Left lung (tissue), 10 donors: ENCODE data around the gene ZDHHC8. TPM values are rescaled to one million over a fixed set of nuclear protein-coding genes. Genes with fewer than 3 reads are reported as not detected.

Experiments used
- ATAC-seq: fragments of 200-7000 bp; cut with Tn5 transposase; one replicate; pipeline ENCODE4 v1.9.1; 2020; ENCODE audit warnings: moderate library complexity
- DNase-seq, 4 donors: peaks; one replicate each; pipeline ENCODE4 v3.0.0-alpha.2; 2013 to 2020
- H3K27ac ChIP-seq, 2 donors: fragments of 200-600 bp; sonication (generic) in 1 of 2; one replicate each; pipeline versions ENCODE4 v1.5.0 to v1.8.0; 2020 to 2021
- H3K27me3 ChIP-seq, 2 donors: fragments of 200-600 bp; sonication (generic) in 1 of 2; one replicate each; pipeline versions ENCODE4 v1.5.0 to v1.8.0; 2020 to 2021
- H3K36me3 ChIP-seq, 2 donors: fragments of 200-600 bp; sonication (generic) in 1 of 2; one replicate each; pipeline versions ENCODE4 v1.5.0 to v1.8.0; 2020 to 2021
- H3K4me1 ChIP-seq, 2 donors: fragments of 200-600 bp; one replicate each; pipeline ENCODE4 v1.8.0; 2021
- H3K4me3 ChIP-seq, 2 donors: fragments of 200-600 bp; sonication (generic) in 1 of 2; one replicate each; pipeline versions ENCODE4 v1.5.0 to v1.8.0; 2020 to 2021; ENCODE audit warnings: mild to moderate bottlenecking in 1 of 2
- H3K9me3 ChIP-seq, 2 donors: fragments of 200-600 bp; sonication (generic) in 1 of 2; one replicate each; pipeline versions ENCODE4 v1.5.0 to v1.8.0; 2020 to 2021
- intact Hi-C, 2 donors: fragments of 100-400 bp; cut with DNase I; formaldehyde crosslinking; loops; one replicate each; pipeline versions ENCODE4 v1.11.2 to v1.14.2; 2022
- polyA plus RNA-seq, 6 donors: library from polyadenylated mRNA; unstranded; fragments of 120-200 nt; gene quantifications; one replicate each; pipeline ENCODE4 v1.2.1, GENCODE V29; 2013; ENCODE audit not compliant: insufficient read length in 6 of 6
- total RNA-seq, 2 donors: library from RNA; stranded (reverse); fragmentation: NEBNext Ultra II Directional; extraction: Animal tissue kit (Norgen Biotek cat#: 25700); gene quantifications; one replicate each; pipeline ENCODE4 v1.2.1, GENCODE V29; 2021
- TF ChIP-seq, protein P1 (sequence below), 2 donors: fragments of 200-600 bp; sonication (generic) in 1 of 2; IDR thresholded peaks; one replicate each; pipeline versions ENCODE4 v1.5.0 to v1.8.0; 2021; ENCODE audit warnings: antibody characterized with exemption in 2 of 2
- donor health status: DM: no; HTN: yes; CAD: no.
- donor health status: DM: no; HTN: no; CAD: no.

The ZDHHC8 gene
- total and polyA plus RNA-seq, 8 donors, result 34.4 to 81.8 (median 46.1) TPM

DNA sequence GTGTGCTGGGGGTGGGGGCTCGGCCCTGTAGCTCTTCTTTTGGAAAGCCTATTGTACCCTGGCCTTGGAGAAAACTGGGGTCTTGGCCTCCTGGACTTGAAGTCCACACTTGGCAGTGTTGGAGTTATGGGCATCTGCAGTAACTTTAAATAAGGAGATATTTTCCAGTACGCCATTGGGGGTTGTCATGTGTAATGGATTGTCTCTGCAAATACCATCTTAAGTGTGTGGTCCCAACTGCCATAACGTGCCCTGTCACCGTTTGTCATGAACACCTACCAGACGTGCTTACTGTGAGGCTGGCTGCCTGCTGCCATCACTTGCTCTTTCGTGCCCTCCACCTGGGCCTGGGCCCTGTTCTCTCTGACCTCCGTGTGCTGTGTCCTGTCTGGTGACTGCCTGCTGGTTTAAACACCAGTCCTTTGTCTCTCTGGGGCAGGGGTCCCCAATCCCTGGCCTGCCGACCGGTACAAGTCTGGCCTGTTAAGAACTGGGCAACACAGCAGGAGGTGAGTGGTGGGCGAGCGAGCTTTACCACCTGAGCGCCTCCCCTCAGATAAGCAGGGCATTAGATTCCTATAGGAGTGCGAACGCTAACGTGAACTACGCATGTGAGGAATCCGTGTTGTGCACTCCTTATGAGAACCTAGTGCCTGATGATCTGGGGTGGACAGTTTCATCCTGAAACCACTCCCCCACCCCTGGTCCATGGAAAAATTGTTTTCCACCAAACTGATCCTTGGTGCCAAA, 3.6 kb upstream of the ZDHHC8 start:
- intact Hi-C loops, result no loop called here
- no peak for DNase-seq
- peaks cover 15 to 24% of the 10 kb centered on the region in 2 donors for H3K4me1 ChIP-seq
- TF ChIP-seq, protein P1, sequence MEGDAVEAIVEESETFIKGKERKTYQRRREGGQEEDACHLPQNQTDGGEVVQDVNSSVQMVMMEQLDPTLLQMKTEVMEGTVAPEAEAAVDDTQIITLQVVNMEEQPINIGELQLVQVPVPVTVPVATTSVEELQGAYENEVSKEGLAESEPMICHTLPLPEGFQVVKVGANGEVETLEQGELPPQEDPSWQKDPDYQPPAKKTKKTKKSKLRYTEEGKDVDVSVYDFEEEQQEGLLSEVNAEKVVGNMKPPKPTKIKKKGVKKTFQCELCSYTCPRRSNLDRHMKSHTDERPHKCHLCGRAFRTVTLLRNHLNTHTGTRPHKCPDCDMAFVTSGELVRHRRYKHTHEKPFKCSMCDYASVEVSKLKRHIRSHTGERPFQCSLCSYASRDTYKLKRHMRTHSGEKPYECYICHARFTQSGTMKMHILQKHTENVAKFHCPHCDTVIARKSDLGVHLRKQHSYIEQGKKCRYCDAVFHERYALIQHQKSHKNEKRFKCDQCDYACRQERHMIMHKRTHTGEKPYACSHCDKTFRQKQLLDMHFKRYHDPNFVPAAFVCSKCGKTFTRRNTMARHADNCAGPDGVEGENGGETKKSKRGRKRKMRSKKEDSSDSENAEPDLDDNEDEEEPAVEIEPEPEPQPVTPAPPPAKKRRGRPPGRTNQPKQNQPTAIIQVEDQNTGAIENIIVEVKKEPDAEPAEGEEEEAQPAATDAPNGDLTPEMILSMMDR (IDR thresholded peaks at IDR 0.05), result no peak
- peaks cover 0 to 48% of the 10 kb centered on the region in 2 donors for H3K36me3 ChIP-seq
- H3K9me3 ChIP-seq, result no peaks in the 10 kb centered on the region
- no peak overlapping the region for H3K27ac ChIP-seq
- H3K4me3 ChIP-seq, result no peak overlapping the region
- no peaks in the 10 kb centered on the region for H3K27me3 ChIP-seq
- no peak for ATAC-seq

DNA sequence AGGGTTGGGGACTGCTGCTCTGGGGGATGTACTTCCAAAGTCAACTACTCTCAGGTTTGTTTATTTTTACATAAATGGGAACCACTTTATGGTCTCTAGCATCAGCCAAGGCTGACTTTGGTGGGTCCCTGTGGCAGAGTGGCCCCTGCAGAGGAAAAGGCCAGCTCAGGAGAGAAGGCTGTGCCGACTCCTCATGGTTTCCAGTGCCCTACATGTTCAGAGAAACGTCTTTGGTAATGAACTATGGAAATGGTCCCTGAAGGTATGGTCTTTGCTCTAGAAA, 3.0 kb upstream of the ZDHHC8 start:
- no peak for DNase-seq
- Histone ChIP-seq H3K27ac (no peak overlapping the region), H3K4me3 (no peak overlapping the region), H3K36me3 (peaks cover 0 to 45% of the 10 kb centered on the region in 2 donors), H3K27me3 (no peaks in the 10 kb centered on the region), H3K4me1 (peaks cover 15 to 29% of the 10 kb centered on the region in 2 donors), H3K9me3 (no peaks in the 10 kb centered on the region)
- TF ChIP-seq, protein P1 (IDR thresholded peaks at IDR 0.05), result no peak
- no peak for ATAC-seq
- intact Hi-C loops, result no loop called here

DNA sequence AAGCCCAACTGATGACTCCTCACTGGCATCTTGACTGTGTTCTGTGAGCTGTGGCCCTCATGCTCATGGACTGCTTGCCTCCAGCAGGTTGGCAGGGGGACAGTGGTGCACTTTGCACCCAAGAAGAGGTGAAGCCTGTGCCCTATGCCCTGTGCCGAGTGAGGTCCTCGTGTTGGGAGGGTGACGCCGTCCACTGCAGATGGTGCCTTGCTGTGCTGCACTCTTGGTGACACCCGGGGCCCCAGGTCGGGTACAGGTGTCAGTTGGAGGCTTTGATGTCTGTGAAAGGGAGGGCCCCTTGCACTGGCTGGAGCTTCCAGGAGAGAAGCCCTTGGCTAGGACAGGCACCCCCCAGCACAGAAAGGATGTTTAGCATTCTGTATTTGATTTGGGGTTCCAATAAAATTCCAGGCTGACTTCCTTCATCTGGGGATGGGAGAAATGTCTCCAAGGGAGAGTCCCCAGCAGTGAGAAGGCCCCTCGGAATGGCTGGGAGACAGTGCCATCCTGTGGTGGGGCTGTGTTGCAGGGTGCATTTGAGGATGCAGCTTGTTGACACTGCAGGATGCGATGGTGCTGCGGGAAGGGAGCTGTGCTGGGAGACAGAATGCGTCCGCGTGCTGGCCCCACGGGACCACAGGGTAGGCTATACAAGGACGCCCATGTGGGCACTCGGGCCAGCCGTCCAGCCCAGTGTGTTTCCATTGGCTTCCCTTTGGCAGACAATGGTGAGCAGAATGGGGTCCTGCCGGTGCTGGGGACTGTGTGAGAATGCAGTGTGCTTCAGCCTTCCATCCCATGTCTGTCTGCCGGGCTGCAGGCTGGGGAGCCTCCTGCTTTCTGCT, 2.5 kb upstream of the ZDHHC8 start:
- peaks cover 0 to 40% of the 10 kb centered on the region in 2 donors for H3K36me3 ChIP-seq
- H3K27me3 ChIP-seq, result no peaks in the 10 kb centered on the region
- TF ChIP-seq, protein P1 (IDR thresholded peaks at IDR 0.05), result peak in 1 of 2 donors; percentile 13
- intact Hi-C loops, result no loop called here
- H3K27ac ChIP-seq, result no peak overlapping the region
- DNase-seq (no peak), ATAC-seq (no peak)
- peaks cover 15 to 33% of the 10 kb centered on the region in 2 donors for H3K4me1 ChIP-seq
- no peaks in the 10 kb centered on the region for H3K9me3 ChIP-seq
- H3K4me3 ChIP-seq, result no peak overlapping the region

DNA sequence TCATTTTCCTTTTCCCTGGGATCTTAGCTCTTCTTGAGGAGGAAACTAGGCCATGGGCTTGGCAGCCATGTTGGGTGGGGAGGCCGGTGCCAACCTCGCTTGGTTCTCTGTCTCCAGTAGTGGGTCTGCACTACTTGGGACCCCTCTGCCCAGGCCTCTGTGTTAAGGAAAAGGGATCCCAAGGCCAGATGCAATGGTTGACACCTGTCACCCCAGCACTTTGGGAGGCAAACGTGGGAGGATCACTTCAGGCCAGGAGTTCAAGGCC, 1.9 kb upstream of the ZDHHC8 start:
- DNase-seq (no peak), ATAC-seq (no peak)
- H3K27ac ChIP-seq, result no peak overlapping the region
- intact Hi-C loops, result no loop called here
- H3K36me3 ChIP-seq, result peaks cover 0 to 35% of the 10 kb centered on the region in 2 donors
- H3K4me3 ChIP-seq, result no peak overlapping the region
- no peaks in the 10 kb centered on the region for H3K27me3 ChIP-seq
- no peaks in the 10 kb centered on the region for H3K9me3 ChIP-seq
- TF ChIP-seq, protein P1 (IDR thresholded peaks at IDR 0.05), result no peak
- peaks cover 15 to 38% of the 10 kb centered on the region in 2 donors for H3K4me1 ChIP-seq

DNA sequence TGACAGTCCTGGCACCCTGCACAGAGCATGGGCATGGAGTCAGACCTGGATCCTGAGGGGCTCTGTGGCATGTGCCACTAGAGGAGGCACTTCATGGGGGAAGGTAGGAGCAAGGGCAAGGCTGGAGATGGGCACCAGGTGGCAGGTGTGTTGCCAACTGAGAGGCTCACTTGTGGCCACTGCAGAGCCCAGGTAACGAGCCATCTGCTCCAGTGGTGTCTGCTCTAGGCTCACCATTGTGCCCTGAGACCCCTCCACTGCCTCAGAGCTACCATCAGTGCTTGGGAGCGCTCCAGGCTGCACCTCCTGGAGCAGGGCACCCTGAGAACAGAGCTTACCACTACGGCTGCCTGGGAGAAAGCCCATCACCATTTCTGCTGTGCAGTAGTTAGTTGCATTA, 1.3 kb upstream of the ZDHHC8 start:
- Histone ChIP-seq H3K27me3 (no peaks in the 10 kb centered on the region), H3K4me3 (no peak overlapping the region), H3K27ac (peak overlapping the region in 1 of 2 donors; percentile 88), H3K36me3 (peaks cover 0 to 29% of the 10 kb centered on the region in 2 donors), H3K9me3 (no peaks in the 10 kb centered on the region), H3K4me1 (peaks cover 15 to 43% of the 10 kb centered on the region in 2 donors)
- TF ChIP-seq, protein P1 (IDR thresholded peaks at IDR 0.05), result no peak
- intact Hi-C loops, result no loop called here
- ATAC-seq, result no peak
- DNase-seq, result peak in 1 of 4 donors; percentile 16
